Left ventricle myocardium superior (tissue), 1 donor: ENCODE measurements around the gene WNT3A. TPM values are rescaled to one million over a fixed set of nuclear protein-coding genes. Genes with fewer than 3 reads are reported as not detected.

Experiments
- ATAC-seq: fragments of 200-7000 bp; cut with Tn5 transposase; one replicate; pipeline ENCODE4 v1.9.1; 2020; ENCODE audit warnings: mild to moderate bottlenecking, moderate library complexity
- DNase-seq: peaks from one replicate; pipeline ENCODE4 v3.0.0-alpha.2; 2020
- intact Hi-C: fragments of 100-400 bp; cut with micrococcal nuclease; formaldehyde crosslinking; loops from one replicate; pipeline ENCODE4 v1.11.0; 2022
- total RNA-seq: library from RNA; stranded (reverse); fragmentation: NEBNext Ultra II Directional; extraction: Animal tissue kit (Norgen Biotek cat#: 25700); gene quantifications from one replicate; pipeline ENCODE4 v1.2.1, GENCODE V29; 2021
- donor health status: DM: no; HTN: yes; CAD: no; lungs with severe emphysema.

The WNT3A gene
- total RNA-seq, 1 donor from 2014 or later: not detected

GRCh38 chr1:228074954-228075730 is 68.3 kb downstream of the WNT3A start:
- DNase-seq (no peak), ATAC-seq (peak; percentile 9)
- intact Hi-C loops: no loop called here

- intact Hi-C loops: no loop called here
- DNase-seq (no peak), ATAC-seq (no peak)
Measured at GRCh38 chr1:228075801-228076271, 69.0 kb downstream of the WNT3A start.

- DNase-seq (no peak), ATAC-seq (no peak)
- intact Hi-C loops: no loop called here
Measured at GRCh38 chr1:228076796-228077430, 70.1 kb downstream of the WNT3A start.

GRCh38 chr1:228077565-228078330 is 71.0 kb downstream of the WNT3A start:
- ATAC-seq (no peak), DNase-seq (no peak)
- intact Hi-C loops: no loop called here

GRCh38 chr1:228079013-228079412 is 72.2 kb downstream of the WNT3A start:
- DNase-seq: no peak
- intact Hi-C loops: no loop called here
- ATAC-seq: no peak

- no peak for ATAC-seq
- DNase-seq: peak; percentile 22
- intact Hi-C loops: no loop called here
Measured at GRCh38 chr1:228079601-228080263, 72.9 kb downstream of the WNT3A start.

GRCh38 chr1:228081144-228081543 is 74.3 kb downstream of the WNT3A start:
- no peak for ATAC-seq
- DNase-seq: peak; percentile 28
- intact Hi-C loops: no loop called here

- intact Hi-C loops: no loop called here
- peak; percentile 21 for ATAC-seq
- DNase-seq: peak; percentile 41
Measured at GRCh38 chr1:228081578-228082213, 74.9 kb downstream of the WNT3A start.

GRCh38 chr1:228082214-228082917 is 75.6 kb downstream of the WNT3A start, which contains the start of gene ARF1:
TSS of gene ARF1 (plus strand) at chr1:228082708. CDS start at chr1:228097115, 14,407 bp downstream.
- peak; percentile 97 for DNase-seq
- peak; percentile 93 for ATAC-seq
- intact Hi-C loops: no loop called here

- intact Hi-C loops: no loop called here
- ATAC-seq (peak; percentile 23), DNase-seq (peak; percentile 80)
Measured at GRCh38 chr1:228082918-228083870, 76.4 kb downstream of the WNT3A start.

- DNase-seq: peak; percentile 47
Measured at GRCh38 chr1:228083871-228084278, 77.1 kb downstream of the WNT3A start.

GRCh38 chr1:228084325-228084724 is 77.5 kb downstream of the WNT3A start:
- intact Hi-C loops: no loop called here
- no peak for ATAC-seq
- no peak for DNase-seq

More at GRCh38 chr1:228083871-228084278, 77.1 kb downstream of the WNT3A start:
- intact Hi-C loops: no loop called here
- ATAC-seq: peak; percentile 1

GRCh38 chr1:228084797-228085196 is 78.0 kb downstream of the WNT3A start:
- DNase-seq (no peak), ATAC-seq (no peak)
- intact Hi-C loops: no loop called here

GRCh38 chr1:228085287-228085951 is 78.6 kb downstream of the WNT3A start:
- ATAC-seq (peak; percentile 14), DNase-seq (peak; percentile 36)
- intact Hi-C loops: no loop called here

- intact Hi-C loops: no loop called here
- peak; percentile 3 for ATAC-seq
- peak; percentile 35 for DNase-seq
Measured at GRCh38 chr1:228087771-228088251, 81.0 kb downstream of the WNT3A start.
